ENCODE measurements around the gene CDKN2B.

The CDKN2B gene

GRCh38 chr9:22033012-22033630 lies 24.0 kb upstream of the CDKN2B start:
- Histone ChIP-seq H3K4me1 (ENCODE audit: control insufficient read depth in 1 of 2, insufficient read depth in 2 of 2, low read length in 2 of 2) (no peaks in the 10 kb centered on the region), H3K27me3 (ENCODE audit: low read depth, low read length) (no peaks in the 10 kb centered on the region), H3K9me3 (ENCODE audit: control insufficient read depth in 1 of 2, low read length in 2 of 2) (no peaks in the 10 kb centered on the region), H3K27ac (ENCODE audit: low read length) (no peak overlapping the region), H3K4me3 (ENCODE audit: low read depth in 1 of 2, low read length in 2 of 2) (no peak overlapping the region), H3K36me3 (ENCODE audit: control insufficient read depth in 1 of 2, insufficient read depth in 2 of 2, low read length in 2 of 2) (no peaks in the 10 kb centered on the region)

DNA sequence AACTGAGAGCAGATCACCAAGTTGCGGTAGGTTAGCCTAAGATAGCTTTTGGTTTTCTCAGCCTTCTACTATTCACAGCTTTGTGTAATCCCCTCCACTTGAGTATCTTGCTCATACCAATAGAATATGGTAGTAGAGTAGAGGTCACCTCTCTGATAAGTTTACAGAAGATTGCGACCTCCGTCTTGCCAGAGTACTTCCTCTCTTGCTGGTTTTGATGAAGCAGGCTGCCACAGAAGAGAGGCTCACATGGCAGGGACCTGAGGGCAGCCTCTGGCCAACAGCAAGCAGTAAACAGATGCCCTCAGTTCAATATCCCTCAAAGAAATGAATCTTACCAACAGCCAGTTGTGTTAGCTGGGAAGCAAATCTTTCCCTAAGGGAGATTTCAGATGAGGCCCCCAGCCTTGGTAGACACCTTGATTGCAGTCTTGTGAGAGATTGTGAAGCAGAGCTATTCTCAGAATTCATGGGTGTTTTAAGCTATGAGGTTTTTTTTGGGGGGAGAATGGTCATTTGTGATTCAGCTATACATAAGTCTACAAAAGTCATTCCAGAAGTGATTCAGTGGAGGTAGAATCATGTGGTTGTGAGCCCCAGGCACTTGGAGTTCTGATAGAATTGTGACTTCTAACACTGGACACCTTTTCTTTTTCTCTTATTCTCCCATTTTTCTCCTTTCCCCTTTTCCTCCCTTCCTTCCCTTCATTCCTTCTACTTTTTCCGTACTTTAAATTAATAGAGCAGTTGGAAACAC lies 22.7 kb upstream of the CDKN2B start:
- H3K27ac ChIP-seq (ENCODE audit: low read length): no peak overlapping the region
- H3K9me3 ChIP-seq (ENCODE audit: control insufficient read depth in 1 of 2, low read length in 2 of 2): no peaks in the 10 kb centered on the region
- no peaks in the 10 kb centered on the region for H3K4me1 ChIP-seq (ENCODE audit: control insufficient read depth in 1 of 2, insufficient read depth in 2 of 2, low read length in 2 of 2)
- no peak overlapping the region for H3K4me3 ChIP-seq (ENCODE audit: low read depth in 1 of 2, low read length in 2 of 2)
- no peaks in the 10 kb centered on the region for H3K27me3 ChIP-seq (ENCODE audit: low read depth, low read length)
- no peaks in the 10 kb centered on the region for H3K36me3 ChIP-seq (ENCODE audit: control insufficient read depth in 1 of 2, insufficient read depth in 2 of 2, low read length in 2 of 2)

GRCh38 chr9:22030101-22030598 lies 21.0 kb upstream of the CDKN2B start:
- no peak overlapping the region for H3K27ac ChIP-seq (ENCODE audit: low read length)

DNA sequence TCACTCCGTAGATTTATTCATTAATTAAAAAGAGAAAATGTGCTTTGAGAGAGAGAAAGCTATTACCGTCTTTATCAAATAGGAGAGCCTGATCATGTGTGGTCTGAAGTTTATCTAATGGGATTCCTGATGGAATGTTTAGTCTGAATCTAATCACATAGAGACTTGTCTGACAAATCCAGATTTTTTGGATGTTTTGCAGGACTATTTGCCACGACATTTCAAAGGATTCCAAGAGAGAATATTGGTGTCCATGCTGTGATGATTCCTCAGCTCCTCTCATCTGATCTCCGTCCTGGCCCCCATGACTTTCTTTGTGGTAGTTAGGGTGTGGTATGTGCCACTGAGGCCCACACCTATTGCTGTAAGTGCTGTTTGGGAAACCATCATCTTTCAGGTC lies 20.1 kb upstream of the CDKN2B start:
- Histone ChIP-seq H3K4me1 (ENCODE audit: control insufficient read depth in 1 of 2, insufficient read depth in 2 of 2, low read length in 2 of 2) (no peaks in the 10 kb centered on the region), H3K27ac (ENCODE audit: low read length) (no peak overlapping the region), H3K36me3 (ENCODE audit: control insufficient read depth in 1 of 2, insufficient read depth in 2 of 2, low read length in 2 of 2) (no peaks in the 10 kb centered on the region), H3K27me3 (ENCODE audit: low read depth, low read length) (no peaks in the 10 kb centered on the region), H3K9me3 (ENCODE audit: control insufficient read depth in 1 of 2, low read length in 2 of 2) (no peaks in the 10 kb centered on the region), H3K4me3 (ENCODE audit: low read depth in 1 of 2, low read length in 2 of 2) (no peak overlapping the region)

More at GRCh38 chr9:22030101-22030598, 21.0 kb upstream of the CDKN2B start:
- Histone ChIP-seq H3K4me1 (ENCODE audit: control insufficient read depth in 1 of 2, insufficient read depth in 2 of 2, low read length in 2 of 2) (no peaks in the 10 kb centered on the region), H3K9me3 (ENCODE audit: control insufficient read depth in 1 of 2, low read length in 2 of 2) (no peaks in the 10 kb centered on the region), H3K36me3 (ENCODE audit: control insufficient read depth in 1 of 2, insufficient read depth in 2 of 2, low read length in 2 of 2) (no peaks in the 10 kb centered on the region), H3K27me3 (ENCODE audit: low read depth, low read length) (no peaks in the 10 kb centered on the region), H3K4me3 (ENCODE audit: low read depth in 1 of 2, low read length in 2 of 2) (no peak overlapping the region)

DNA sequence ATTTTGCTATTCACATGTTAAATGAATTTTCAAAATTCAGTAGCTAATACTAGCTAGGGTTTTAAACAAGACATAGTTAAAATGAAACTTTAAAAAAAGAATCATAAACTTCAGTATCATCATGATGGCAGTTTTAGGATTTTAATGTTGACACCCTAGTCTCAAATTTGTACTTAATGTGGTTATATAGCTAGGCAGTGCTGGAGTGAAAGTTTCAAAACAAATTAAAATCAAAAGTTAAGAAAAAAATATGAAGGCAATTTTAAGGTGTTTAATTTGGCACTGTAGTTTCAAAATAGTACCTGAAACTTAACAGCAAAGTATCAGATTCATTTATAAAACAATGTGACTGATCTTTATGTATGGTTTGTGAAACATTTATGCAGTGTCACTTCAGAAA lies 19.3 kb upstream of the CDKN2B start:
- Histone ChIP-seq H3K4me1 (ENCODE audit: control insufficient read depth in 1 of 2, insufficient read depth in 2 of 2, low read length in 2 of 2) (no peaks in the 10 kb centered on the region), H3K27me3 (ENCODE audit: low read depth, low read length) (no peaks in the 10 kb centered on the region), H3K27ac (ENCODE audit: low read length) (no peak overlapping the region), H3K9me3 (ENCODE audit: control insufficient read depth in 1 of 2, low read length in 2 of 2) (no peaks in the 10 kb centered on the region), H3K36me3 (ENCODE audit: control insufficient read depth in 1 of 2, insufficient read depth in 2 of 2, low read length in 2 of 2) (no peaks in the 10 kb centered on the region), H3K4me3 (ENCODE audit: low read depth in 1 of 2, low read length in 2 of 2) (no peak overlapping the region)

DNA sequence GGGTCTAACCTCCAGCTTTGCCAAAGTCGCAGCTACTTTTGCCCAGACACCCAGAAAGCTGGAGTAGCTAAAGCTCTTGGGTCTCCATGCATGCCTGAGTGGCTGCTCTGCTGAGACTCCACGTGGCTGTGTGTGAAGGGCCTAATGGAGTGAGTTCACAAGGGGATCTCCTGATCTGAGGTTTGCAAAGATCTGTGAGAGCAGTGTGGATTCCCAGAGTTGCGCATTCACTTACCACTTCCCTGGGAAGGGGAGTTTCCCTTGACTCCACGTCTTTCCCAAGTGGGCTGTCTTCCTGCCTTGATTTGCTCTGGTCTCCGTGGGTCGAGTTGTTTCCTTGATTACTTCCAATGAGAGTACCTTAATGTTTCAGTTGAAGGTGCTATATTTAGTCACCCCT lies 17.6 kb upstream of the CDKN2B start:
- H3K4me3 ChIP-seq (ENCODE audit: low read depth in 1 of 2, low read length in 2 of 2): no peak overlapping the region
- no peaks in the 10 kb centered on the region for H3K9me3 ChIP-seq (ENCODE audit: control insufficient read depth in 1 of 2, low read length in 2 of 2)
- H3K27ac ChIP-seq (ENCODE audit: low read length): no peak overlapping the region
- H3K36me3 ChIP-seq (ENCODE audit: control insufficient read depth in 1 of 2, insufficient read depth in 2 of 2, low read length in 2 of 2): no peaks in the 10 kb centered on the region
- no peaks in the 10 kb centered on the region for H3K27me3 ChIP-seq (ENCODE audit: low read depth, low read length)
- H3K4me1 ChIP-seq (ENCODE audit: control insufficient read depth in 1 of 2, insufficient read depth in 2 of 2, low read length in 2 of 2): no peaks in the 10 kb centered on the region

DNA sequence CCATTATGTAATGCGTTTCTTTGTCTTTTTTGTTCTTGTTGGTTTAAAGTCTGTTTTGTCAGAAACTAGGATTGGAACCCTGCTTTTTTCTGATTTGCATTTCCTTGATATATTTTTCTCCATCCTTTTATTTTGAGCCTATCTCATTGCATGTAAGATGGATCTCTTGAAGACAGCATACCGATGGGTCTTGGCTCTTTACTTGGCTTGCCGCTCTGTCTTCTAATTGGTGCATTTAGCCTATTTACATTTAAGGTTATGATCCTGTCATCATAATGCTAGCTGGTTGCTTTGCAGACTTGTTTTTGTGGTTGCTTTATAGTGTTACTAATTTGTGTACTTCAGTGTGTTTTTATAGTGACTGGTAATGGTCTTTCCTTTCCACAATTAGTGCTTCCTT lies 13.3 kb upstream of the CDKN2B start:
- H3K4me1 ChIP-seq (ENCODE audit: control insufficient read depth in 1 of 2, insufficient read depth in 2 of 2, low read length in 2 of 2): no peaks in the 10 kb centered on the region
- H3K27me3 ChIP-seq (ENCODE audit: low read depth, low read length): no peaks in the 10 kb centered on the region
- H3K27ac ChIP-seq (ENCODE audit: low read length): no peak overlapping the region
- no peaks in the 10 kb centered on the region for H3K36me3 ChIP-seq (ENCODE audit: control insufficient read depth in 1 of 2, insufficient read depth in 2 of 2, low read length in 2 of 2)
- no peaks in the 10 kb centered on the region for H3K9me3 ChIP-seq (ENCODE audit: control insufficient read depth in 1 of 2, low read length in 2 of 2)
- H3K4me3 ChIP-seq (ENCODE audit: low read depth in 1 of 2, low read length in 2 of 2): no peak overlapping the region

GRCh38 chr9:22010866-22011625 lies 1.9 kb upstream of the CDKN2B start:
- peaks cover 4 to 8% of the 10 kb centered on the region in 2 donors for H3K4me1 ChIP-seq (ENCODE audit: control insufficient read depth in 1 of 2, insufficient read depth in 2 of 2, low read length in 2 of 2)
- no peaks in the 10 kb centered on the region for H3K36me3 ChIP-seq (ENCODE audit: control insufficient read depth in 1 of 2, insufficient read depth in 2 of 2, low read length in 2 of 2)
- H3K27me3 ChIP-seq (ENCODE audit: low read depth, low read length): peaks cover 5% of the 10 kb centered on the region
- no peak overlapping the region for H3K4me3 ChIP-seq (ENCODE audit: low read depth in 1 of 2, low read length in 2 of 2)
- no peak overlapping the region for H3K27ac ChIP-seq (ENCODE audit: low read length)
- H3K9me3 ChIP-seq (ENCODE audit: control insufficient read depth in 1 of 2, low read length in 2 of 2): no peaks in the 10 kb centered on the region

DNA sequence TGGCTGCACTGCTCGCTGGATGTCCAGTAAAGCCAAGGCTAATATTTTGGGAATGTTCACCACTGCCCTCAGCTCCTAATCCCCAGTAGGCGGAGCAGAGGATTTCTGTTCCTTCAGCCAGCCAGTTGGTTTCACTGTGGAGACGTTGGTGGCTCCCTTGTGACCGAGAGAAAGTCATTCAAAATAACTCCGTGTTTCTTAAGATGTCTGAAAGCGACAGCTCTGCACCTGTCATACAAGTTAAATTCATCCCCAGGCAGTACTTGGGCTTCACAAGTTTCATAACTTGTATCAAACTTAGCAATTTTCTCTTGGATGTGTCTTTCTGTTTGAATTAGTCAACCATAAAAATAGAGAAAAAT lies 382 bp upstream of the CDKN2B start:
- no peaks in the 10 kb centered on the region for H3K9me3 ChIP-seq (ENCODE audit: control insufficient read depth in 1 of 2, low read length in 2 of 2)
- H3K27me3 ChIP-seq (ENCODE audit: low read depth, low read length): peaks cover 18% of the 10 kb centered on the region
- peaks cover 4 to 13% of the 10 kb centered on the region in 2 donors for H3K4me1 ChIP-seq (ENCODE audit: control insufficient read depth in 1 of 2, insufficient read depth in 2 of 2, low read length in 2 of 2)
- peak overlapping the region; percentile 65 to 95 for H3K4me3 ChIP-seq (ENCODE audit: low read depth in 1 of 2, low read length in 2 of 2)
- peaks cover 0 to 4% of the 10 kb centered on the region in 2 donors for H3K36me3 ChIP-seq (ENCODE audit: control insufficient read depth in 1 of 2, insufficient read depth in 2 of 2, low read length in 2 of 2)
- no peak overlapping the region for H3K27ac ChIP-seq (ENCODE audit: low read length)

DNA sequence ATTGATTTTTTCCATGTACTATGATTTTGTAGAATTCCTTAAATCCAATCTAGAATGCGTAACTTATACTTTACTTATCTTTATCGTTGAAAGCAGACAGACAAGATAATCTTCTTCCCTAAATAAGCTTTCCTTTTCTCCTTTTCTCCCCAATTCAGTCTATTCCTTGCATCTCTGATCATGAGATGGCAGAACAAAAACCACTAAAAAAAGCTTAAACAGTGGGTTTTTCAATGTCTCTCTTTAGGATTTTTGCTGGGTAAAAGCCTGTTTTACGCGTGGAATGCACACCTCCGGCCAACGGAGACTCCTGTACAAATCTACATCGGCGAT lies 755 bp downstream of the CDKN2B start:
- Histone ChIP-seq H3K9me3 (ENCODE audit: control insufficient read depth in 1 of 2, low read length in 2 of 2) (no peaks in the 10 kb centered on the region), H3K4me3 (ENCODE audit: low read depth in 1 of 2, low read length in 2 of 2) (peak overlapping the region; percentile 65 to 95), H3K36me3 (ENCODE audit: control insufficient read depth in 1 of 2, insufficient read depth in 2 of 2, low read length in 2 of 2) (peaks cover 0 to 4% of the 10 kb centered on the region in 2 donors), H3K27me3 (ENCODE audit: low read depth, low read length) (peaks cover 18% of the 10 kb centered on the region), H3K4me1 (ENCODE audit: control insufficient read depth in 1 of 2, insufficient read depth in 2 of 2, low read length in 2 of 2) (peaks cover 4 to 13% of the 10 kb centered on the region in 2 donors), H3K27ac (ENCODE audit: low read length) (peak overlapping the region; percentile 77)

All from muscle layer of duodenum (tissue), 2 donors.